Tibial nerve (tissue), 4 donors: ENCODE measurements around the gene PFDN2. TPM values are rescaled to one million over a fixed set of nuclear protein-coding genes. Genes with fewer than 3 reads are reported as not detected.

Experiments
- DNase-seq, 2 donors: peaks; one replicate each; pipeline ENCODE4 v3.0.0-alpha.2; 2019; ENCODE audit warnings: low spot score in 2 of 2
- H3K27ac ChIP-seq, 4 donors: fragments of 200-600 bp; sonication (generic) in 3 of 4; one replicate each; pipeline ENCODE4 v1.5.1; 2017 to 2019; ENCODE audit warnings: mild to moderate bottlenecking in 1 of 4
- H3K27me3 ChIP-seq, 2 donors: fragments of 200-600 bp; sonication (generic) in 1 of 2; one replicate each; pipeline versions ENCODE4 v1.5.1 to v1.6.0; 2017 to 2019
- H3K36me3 ChIP-seq, 3 donors: fragments of 200-600 bp; sonication (generic); one replicate each; pipeline ENCODE4 v1.5.1; 2018 to 2019
- H3K4me1 ChIP-seq, 4 donors: fragments of 200-600 bp; sonication (generic) in 3 of 4; one replicate each; pipeline ENCODE4 v1.5.1; 2017 to 2019
- H3K4me3 ChIP-seq, 4 donors: fragments of 200-600 bp; sonication (generic) in 3 of 4; one replicate each; pipeline ENCODE4 v1.5.1; 2017 to 2019; ENCODE audit warnings: mild to moderate bottlenecking in 1 of 4, moderate library complexity in 1 of 4
- H3K9me3 ChIP-seq, 4 donors: fragments of 200-600 bp; sonication (generic) in 3 of 4; one replicate each; pipeline ENCODE4 v1.5.1; 2017 to 2019
- CTCF ChIP-seq, 5 experiments: fragments of 200-600 bp in 3 of 5; fragments of 450-650 bp in 2 of 5; sonication (generic) in 3 of 5; IDR thresholded peaks; one replicate each; pipeline ENCODE4 v1.5.1; 2016 to 2019; ENCODE audit warnings: antibody characterized with exemption in 5 of 5, mild to moderate bottlenecking in 3 of 5, moderate library complexity in 2 of 5
- EP300 ChIP-seq, 2 donors: sonication (generic); formaldehyde crosslinking; IDR thresholded peaks; one replicate each; pipeline ENCODE4 v1.6.1; 2017; ENCODE audit warnings: antibody characterized with exemption in 2 of 2, mild to moderate bottlenecking in 1 of 2
- POLR2A ChIP-seq, 2 donors: fragments of 450-650 bp; IDR thresholded peaks; one replicate each; pipeline ENCODE4 v1.6.1; 2017; ENCODE audit warnings: antibody characterized with exemption in 2 of 2, mild to moderate bottlenecking in 2 of 2, moderate library complexity in 2 of 2
- WGBS, 2 donors: methylation state at CpG; one replicate each; pipeline ENCODE4 v1.1.5; 2018; 5-methylcytosine and 5-hydroxymethylcytosine counted together
- total RNA-seq, 4 donors: library from RNA; depleted of rRNA; stranded (reverse); fragments of >200 nt; gene quantifications; one replicate each; pipeline ENCODE4 v1.1.0, GENCODE V29; 2016

The PFDN2 gene
- total RNA-seq, 4 donors from 2014 or later, result 12.0 to 41.7 (median 39.8) TPM

DNA sequence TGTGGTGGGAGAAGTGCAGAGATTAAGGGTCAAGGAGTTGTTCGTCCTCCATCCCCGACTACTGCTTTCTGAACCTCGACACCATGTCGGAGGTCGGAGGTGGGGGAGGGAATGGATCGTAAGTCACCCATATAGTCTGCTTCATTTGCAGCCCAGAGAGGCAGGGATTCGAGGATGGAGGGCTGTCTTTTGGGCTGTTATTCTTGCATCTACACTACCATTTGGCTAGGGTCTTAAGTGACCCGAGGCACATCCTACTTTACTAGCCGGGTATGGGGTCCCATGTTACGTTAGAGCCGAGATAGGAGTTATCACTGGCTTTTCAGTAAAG lies 42.0 kb upstream of the PFDN2 start:
- H3K36me3 ChIP-seq, result peaks cover 0 to 59% (median 0%) of the 10 kb centered on the region in 3 donors
- peaks cover 0 to 47% (median 18%) of the 10 kb centered on the region in 4 donors for H3K4me1 ChIP-seq
- no peaks in the 10 kb centered on the region for H3K9me3 ChIP-seq
- no peak for DNase-seq
- H3K27ac ChIP-seq, result peak overlapping the region; percentile 71 to 95 (median 88)
- H3K4me3 ChIP-seq, result peak overlapping the region; percentile 73 to 96 (median 91)
- 4% methylated on average over 11 of the region's 11 CpGs for WGBS, 2 donors
- no peaks in the 10 kb centered on the region for H3K27me3 ChIP-seq
- TF ChIP-seq EP300 (IDR thresholded peaks at IDR 0.05), result no peak
- no peak for TF ChIP-seq CTCF (IDR thresholded peaks at IDR 0.05)

DNA sequence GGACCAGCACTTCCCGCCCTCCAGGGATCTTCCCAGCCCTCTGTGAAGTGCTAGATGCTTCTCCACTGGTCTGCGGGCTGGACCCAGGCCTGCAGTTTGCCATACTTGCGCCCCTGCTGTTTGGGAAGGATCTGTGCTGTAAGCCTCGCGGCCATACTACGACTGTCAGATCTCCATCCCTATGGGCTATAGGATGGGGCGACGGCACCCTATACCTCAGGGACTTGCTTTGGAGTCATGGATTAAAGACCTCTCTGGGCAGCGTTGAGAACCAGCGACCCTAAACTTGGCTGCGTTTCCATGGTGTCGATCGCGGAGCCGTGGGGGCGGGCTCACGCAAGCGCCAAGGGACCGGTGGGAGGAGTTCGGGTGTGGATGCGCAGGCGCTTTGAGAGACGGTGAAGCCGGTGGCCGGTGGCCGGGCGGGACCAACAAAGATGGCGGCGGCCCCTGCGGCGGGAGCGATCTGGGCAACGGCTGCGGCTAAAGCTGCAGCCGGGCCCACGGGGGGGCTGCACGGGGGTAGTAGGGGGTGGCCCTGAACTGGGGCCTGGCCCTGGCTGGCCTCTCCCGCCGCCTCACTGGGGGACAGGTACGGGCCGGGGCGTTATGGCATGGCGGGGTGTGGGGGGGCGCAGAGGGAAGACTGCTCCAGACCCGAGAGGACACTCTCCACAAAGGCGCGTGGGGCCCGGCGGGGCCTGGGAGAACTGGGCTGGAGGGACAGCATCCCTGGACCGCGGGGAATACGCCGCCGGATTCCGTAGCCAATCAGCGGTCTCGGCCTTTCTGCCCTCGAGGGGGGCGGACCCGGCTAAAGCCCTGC lies 41.5 kb upstream of the PFDN2 start, which contains the start of gene USP21:
TSS of gene USP21 (plus strand) at position 414 of the 826 bp plus-strand sequence. CDS start 1,141 bp downstream, outside the sequence.
- no peaks in the 10 kb centered on the region for H3K9me3 ChIP-seq
- 0 to 2% methylated on average over 55 to 59 of the region's 60 CpGs for WGBS, 2 donors
- H3K27ac ChIP-seq, result peak within 1 kb of the TSS; percentile 71 to 95 (median 88)
- TF ChIP-seq POLR2A (IDR thresholded peaks at IDR 0.05) (peak; percentile 32 to 63), CTCF (IDR thresholded peaks at IDR 0.05) (peak in 3 of 5 experiments; percentile 19 to 32 (median 22)), EP300 (IDR thresholded peaks at IDR 0.05) (peak; percentile 30 to 90)
- H3K27me3 ChIP-seq, result no peaks in the 10 kb centered on the region
- H3K36me3 ChIP-seq, result peaks cover 0 to 54% (median 0%) of the 10 kb centered on the region in 3 donors
- peaks cover 0 to 51% (median 23%) of the 10 kb centered on the region in 4 donors for H3K4me1 ChIP-seq
- H3K4me3 ChIP-seq, result peak within 1 kb of the TSS; percentile 73 to 96 (median 91)
- peak; percentile 84 to 88 for DNase-seq

DNA sequence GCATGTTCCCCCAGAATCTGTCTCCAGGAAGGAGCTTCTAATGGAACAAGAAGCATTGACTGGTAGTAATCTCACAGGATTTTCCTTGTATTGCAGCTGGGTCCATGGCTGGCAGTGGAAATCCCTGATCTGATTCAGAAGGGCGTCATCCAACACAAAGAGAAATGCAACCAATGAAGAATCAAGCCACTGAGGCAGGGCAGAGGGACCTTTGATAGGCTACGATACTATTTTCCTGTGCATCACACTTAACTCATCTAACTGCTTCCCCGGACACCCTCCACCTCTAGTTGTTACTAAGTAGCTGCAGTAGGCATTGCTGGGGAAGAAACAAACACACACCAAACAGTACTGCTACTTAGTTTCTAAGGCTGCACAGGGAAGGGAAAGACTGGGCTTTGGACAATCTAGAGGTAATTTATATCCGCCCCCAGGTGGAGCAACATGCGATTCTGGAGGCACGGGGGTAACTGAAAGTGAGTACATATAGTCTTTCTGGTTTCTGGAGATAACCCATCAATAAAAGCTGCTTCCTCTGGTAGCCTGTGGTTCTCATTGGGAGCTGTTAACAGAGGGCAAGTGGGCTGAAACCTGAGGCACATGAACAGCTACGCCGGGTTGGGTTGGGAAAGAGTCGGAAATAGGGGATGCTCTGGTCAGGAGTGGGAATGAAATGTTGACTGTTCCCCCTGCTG lies 40.6 kb upstream of the PFDN2 start:
- Histone ChIP-seq H3K36me3 (peaks cover 0 to 47% (median 0%) of the 10 kb centered on the region in 3 donors), H3K4me1 (peaks cover 0 to 52% (median 24%) of the 10 kb centered on the region in 4 donors), H3K4me3 (peak overlapping the region in 3 of 4 donors; percentile 73 to 93 (median 89)), H3K27ac (peak overlapping the region; percentile 71 to 95 (median 88)), H3K9me3 (no peaks in the 10 kb centered on the region), H3K27me3 (no peaks in the 10 kb centered on the region)
- DNase-seq, result no peak
- WGBS, 2 donors, result 75 to 77% methylated on average over 9 of the region's 9 CpGs
- no peak for TF ChIP-seq CTCF (IDR thresholded peaks at IDR 0.05)
- TF ChIP-seq EP300 (IDR thresholded peaks at IDR 0.05), result no peak
- no peak for TF ChIP-seq POLR2A (IDR thresholded peaks at IDR 0.05)

DNA sequence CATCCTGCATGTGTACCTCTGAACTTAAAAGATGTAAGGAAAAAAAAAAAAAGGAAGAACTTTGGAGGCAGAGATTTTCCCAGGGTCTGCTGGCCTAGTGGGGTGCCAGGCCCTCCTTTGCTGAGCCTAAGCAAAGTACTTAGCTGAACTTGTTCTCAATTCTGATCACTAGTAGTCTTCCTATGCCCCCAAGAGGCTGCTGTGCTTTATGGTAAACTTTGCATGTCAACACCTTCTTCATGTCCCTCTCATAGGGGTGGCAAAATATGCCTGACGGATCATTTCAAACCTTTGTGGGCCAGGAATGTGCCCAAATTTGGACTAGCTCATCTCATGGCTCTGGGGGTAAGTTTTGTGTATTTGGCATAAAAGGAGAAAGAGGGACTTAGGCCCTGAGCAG lies 40.0 kb upstream of the PFDN2 start:
- H3K4me1 ChIP-seq, result peaks cover 0 to 57% (median 24%) of the 10 kb centered on the region in 4 donors
- DNase-seq, result no peak

More for the DNA sequence above, 40.0 kb upstream of the PFDN2 start:
- peaks cover 0 to 41% (median 0%) of the 10 kb centered on the region in 3 donors for H3K36me3 ChIP-seq
- H3K27ac ChIP-seq, result no peak overlapping the region
- no peaks in the 10 kb centered on the region for H3K27me3 ChIP-seq
- TF ChIP-seq POLR2A (IDR thresholded peaks at IDR 0.05) (no peak), CTCF (IDR thresholded peaks at IDR 0.05) (no peak), EP300 (IDR thresholded peaks at IDR 0.05) (no peak)
- H3K4me3 ChIP-seq, result no peak overlapping the region
- 79 to 87% methylated on average over 1 of the region's 1 CpG for WGBS, 2 donors
- H3K9me3 ChIP-seq, result no peaks in the 10 kb centered on the region
